Activated naive CD8-positive, alpha-beta T cell treated with anti-CD3 and anti-CD28 coated beads for 36 hours (primary cell): Measurements from ENCODE around the gene SNRPA1. TPM values are rescaled to one million over a fixed set of nuclear protein-coding genes. Genes with fewer than 3 reads are reported as not detected.

Source experiments
- DNase-seq: peaks from one replicate; pipeline ENCODE4 v3.0.0; 2021
- H3K27ac Mint-ChIP-seq: one replicate; pipeline ENCODE4 v1.8.0; 2022; ENCODE audit warnings: mild to moderate bottlenecking, moderate library complexity, mixed read lengths
- H3K27me3 Mint-ChIP-seq: one replicate; pipeline ENCODE4 v1.8.0; 2022; ENCODE audit warnings: mild to moderate bottlenecking, mixed read lengths
- H3K36me3 Mint-ChIP-seq: one replicate; pipeline ENCODE4 v1.8.0; 2021; ENCODE audit warnings: mild to moderate bottlenecking, mixed read lengths
- H3K4me1 Mint-ChIP-seq: one replicate; pipeline ENCODE4 v1.8.0; 2021; ENCODE audit warnings: mixed read lengths
- H3K4me3 Mint-ChIP-seq: one replicate; pipeline ENCODE4 v1.8.0; 2022; ENCODE audit warnings: mild to moderate bottlenecking, moderate library complexity, mixed read lengths
- H3K9me3 Mint-ChIP-seq: one replicate; pipeline ENCODE4 v1.8.0; 2022; ENCODE audit warnings: mixed read lengths
- total RNA-seq, 2 experiments: library from RNA; stranded (reverse); gene quantifications; one replicate each; pipeline ENCODE4 v1.2.3, GENCODE V29; 2021

SNRPA1 gene
- total RNA-seq, 2 experiments from 2014 or later = 219 to 223 TPM

- DNase-seq = no peak
- Mint-ChIP-seq H3K27ac (no peak overlapping the region), H3K4me3 (peak overlapping the region; percentile 53)
Observed at GRCh38 chr15:101248274-101248673, 46.8 kb downstream of the SNRPA1 start.

DNA sequence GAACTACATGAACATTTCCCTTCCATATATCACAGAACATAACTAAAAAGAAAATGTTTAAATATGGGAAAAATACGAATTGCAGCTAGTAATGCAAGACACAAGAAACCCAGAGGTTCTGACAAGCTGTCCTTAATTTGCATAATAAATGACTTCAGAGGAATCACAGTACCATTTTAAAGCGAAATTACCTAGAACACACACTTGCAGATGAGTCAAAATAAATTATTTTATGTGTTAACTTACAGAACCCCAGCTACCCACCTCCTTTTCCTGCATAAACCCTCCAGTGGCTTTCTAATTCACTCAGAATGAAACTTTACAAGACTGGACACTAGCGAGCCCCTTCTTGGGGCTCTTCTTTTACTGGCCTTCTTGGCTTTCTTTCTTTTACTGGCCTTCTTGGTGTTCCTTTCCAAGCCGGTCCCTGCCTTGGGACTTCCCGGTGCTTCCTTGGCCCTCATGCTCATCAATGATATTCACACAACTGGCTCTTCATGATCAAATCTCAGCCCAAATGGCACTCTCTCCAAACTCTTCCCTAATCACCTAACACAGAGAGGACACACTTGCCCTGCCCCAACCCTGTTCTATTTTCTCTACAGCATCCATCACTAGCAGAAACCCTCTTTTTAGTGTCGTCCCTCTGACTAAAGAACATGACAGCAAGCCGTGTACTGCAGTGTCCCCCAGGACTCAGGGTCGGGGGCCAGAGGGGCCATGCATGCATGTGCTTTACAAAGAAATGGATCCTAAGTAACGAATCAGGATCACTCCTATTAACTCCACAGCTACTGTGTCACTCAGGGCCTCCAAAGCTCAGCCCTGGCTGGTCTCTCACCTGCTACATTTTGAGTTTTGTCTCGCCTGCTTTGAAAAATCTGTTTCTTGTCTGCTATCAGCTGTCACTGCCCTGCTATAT lies 48.0 kb downstream of the SNRPA1 start:
- peak overlapping the region; percentile 59 for H3K4me3 Mint-ChIP-seq
- H3K4me1 Mint-ChIP-seq = peaks cover 80% of the 10 kb centered on the region
- DNase-seq = no peak
- peak overlapping the region; percentile 67 for H3K27ac Mint-ChIP-seq
- peaks cover 71% of the 10 kb centered on the region for H3K36me3 Mint-ChIP-seq
- no peaks in the 10 kb centered on the region for H3K9me3 Mint-ChIP-seq
- H3K27me3 Mint-ChIP-seq = no peaks in the 10 kb centered on the region

More at GRCh38 chr15:101248274-101248673, 46.8 kb downstream of the SNRPA1 start:
- H3K36me3 Mint-ChIP-seq = peaks cover 60% of the 10 kb centered on the region
- peaks cover 76% of the 10 kb centered on the region for H3K4me1 Mint-ChIP-seq
- H3K9me3 Mint-ChIP-seq = no peaks in the 10 kb centered on the region
- no peaks in the 10 kb centered on the region for H3K27me3 Mint-ChIP-seq

- no peaks in the 10 kb centered on the region for H3K27me3 Mint-ChIP-seq
- H3K27ac Mint-ChIP-seq = peak overlapping the region; percentile 67
- H3K9me3 Mint-ChIP-seq = no peaks in the 10 kb centered on the region
- peaks cover 73% of the 10 kb centered on the region for H3K36me3 Mint-ChIP-seq
- no peak for DNase-seq
- peaks cover 85% of the 10 kb centered on the region for H3K4me1 Mint-ChIP-seq
- H3K4me3 Mint-ChIP-seq = peak overlapping the region; percentile 24
Observed at GRCh38 chr15:101246391-101246790, 48.7 kb downstream of the SNRPA1 start.

- Mint-ChIP-seq H3K36me3 (peaks cover 70% of the 10 kb centered on the region), H3K4me3 (peak overlapping the region; percentile 27), H3K27ac (peak overlapping the region; percentile 52), H3K27me3 (no peaks in the 10 kb centered on the region), H3K4me1 (peaks cover 85% of the 10 kb centered on the region), H3K9me3 (no peaks in the 10 kb centered on the region)
- DNase-seq = no peak
Observed at GRCh38 chr15:101244889-101245668, 50.0 kb downstream of the SNRPA1 start.

DNA sequence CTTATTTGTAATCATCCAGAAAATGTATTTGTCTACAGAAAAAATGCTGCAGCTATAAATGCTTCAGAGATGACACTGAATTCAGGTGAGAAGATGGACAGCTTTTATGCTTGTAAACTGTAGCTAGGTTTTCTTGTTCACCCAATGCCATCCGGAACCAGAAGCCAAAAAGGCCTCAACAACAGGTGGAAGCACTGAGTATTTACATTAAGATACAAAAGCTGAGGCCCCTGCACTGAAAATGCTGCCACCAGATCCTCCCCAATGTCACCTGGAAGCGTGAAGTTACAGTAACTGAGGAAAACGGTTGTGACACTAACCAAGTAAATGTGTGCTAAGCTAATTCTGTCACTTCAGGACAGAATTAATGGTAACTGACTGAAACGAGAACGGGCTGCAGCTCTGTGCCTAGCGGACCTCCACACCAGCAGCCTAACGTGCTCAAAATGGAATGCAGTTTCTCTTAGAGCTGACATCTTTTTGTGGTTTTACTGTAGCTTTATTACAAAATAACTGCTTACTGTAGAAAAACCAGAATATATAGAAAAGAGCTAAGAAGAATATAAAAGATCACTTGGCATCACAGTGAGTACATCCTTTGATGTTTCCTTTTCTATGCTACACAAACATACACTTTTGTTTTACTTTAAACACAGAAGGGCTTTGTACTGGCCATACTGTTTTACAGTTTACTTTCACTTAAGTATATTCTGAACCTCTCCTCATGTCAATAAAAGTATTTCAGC lies 50.8 kb downstream of the SNRPA1 start:
- peaks cover 85% of the 10 kb centered on the region for H3K4me1 Mint-ChIP-seq
- no peaks in the 10 kb centered on the region for H3K27me3 Mint-ChIP-seq
- peak overlapping the region; percentile 22 for H3K4me3 Mint-ChIP-seq
- H3K9me3 Mint-ChIP-seq = no peaks in the 10 kb centered on the region
- peaks cover 68% of the 10 kb centered on the region for H3K36me3 Mint-ChIP-seq
- DNase-seq = no peak
- peak overlapping the region; percentile 3 for H3K27ac Mint-ChIP-seq

- H3K4me3 Mint-ChIP-seq = peak overlapping the region; percentile 65
- no peaks in the 10 kb centered on the region for H3K27me3 Mint-ChIP-seq
- no peak for DNase-seq
- peak overlapping the region; percentile 78 for H3K27ac Mint-ChIP-seq
- peaks cover 65% of the 10 kb centered on the region for H3K36me3 Mint-ChIP-seq
- H3K4me1 Mint-ChIP-seq = peaks cover 89% of the 10 kb centered on the region
- no peaks in the 10 kb centered on the region for H3K9me3 Mint-ChIP-seq
Observed at GRCh38 chr15:101243420-101243819, 51.6 kb downstream of the SNRPA1 start.

DNA sequence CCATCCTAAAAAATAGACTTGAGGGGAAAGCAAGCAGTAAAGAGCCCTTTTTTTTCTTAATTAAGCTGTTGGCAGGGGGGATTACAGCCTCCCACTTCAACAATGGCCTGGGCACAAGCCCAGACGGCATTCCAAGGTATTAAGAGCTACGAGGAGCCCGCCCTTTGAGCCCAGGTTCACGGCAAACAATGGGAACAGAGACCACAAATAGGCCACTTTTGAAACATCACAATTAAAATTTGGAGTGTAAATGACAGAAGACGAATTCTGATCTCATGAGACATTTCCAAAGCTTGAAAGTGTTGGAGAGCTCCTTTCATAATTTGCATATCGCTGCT lies 52.1 kb downstream of the SNRPA1 start:
- no peaks in the 10 kb centered on the region for H3K27me3 Mint-ChIP-seq
- H3K9me3 Mint-ChIP-seq = no peaks in the 10 kb centered on the region
- H3K4me3 Mint-ChIP-seq = peak overlapping the region; percentile 65
- peaks cover 60% of the 10 kb centered on the region for H3K36me3 Mint-ChIP-seq
- H3K4me1 Mint-ChIP-seq = peaks cover 85% of the 10 kb centered on the region
- no peak for DNase-seq
- H3K27ac Mint-ChIP-seq = peak overlapping the region; percentile 78

- Mint-ChIP-seq H3K27me3 (no peaks in the 10 kb centered on the region), H3K4me3 (peak overlapping the region; percentile 65), H3K36me3 (peaks cover 56% of the 10 kb centered on the region), H3K9me3 (no peaks in the 10 kb centered on the region), H3K27ac (peak overlapping the region; percentile 77), H3K4me1 (peaks cover 80% of the 10 kb centered on the region)
- DNase-seq = peak; percentile 60
Observed at GRCh38 chr15:101242160-101242998, 52.7 kb downstream of the SNRPA1 start.

DNA sequence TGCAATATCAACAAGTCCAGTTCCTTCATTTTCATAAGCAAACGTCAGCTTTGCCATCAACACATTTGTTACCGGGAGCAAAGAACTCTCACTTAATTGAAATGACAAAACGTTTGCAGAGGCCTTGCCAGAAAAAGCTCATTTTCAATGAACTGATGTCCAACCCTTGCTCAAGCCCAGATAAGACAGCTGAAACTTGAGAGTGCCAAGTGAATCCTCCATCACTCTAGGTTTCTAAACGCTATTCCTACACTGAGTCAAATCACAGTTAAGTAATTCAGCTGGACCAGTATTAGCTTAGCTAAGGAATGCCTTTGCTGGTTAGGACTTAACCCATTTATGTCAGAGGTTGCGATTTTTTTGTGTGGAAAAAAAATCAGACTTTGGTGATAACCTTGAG lies 54.7 kb downstream of the SNRPA1 start:
- Mint-ChIP-seq H3K36me3 (peaks cover 51% of the 10 kb centered on the region), H3K4me3 (no peak overlapping the region), H3K27me3 (no peaks in the 10 kb centered on the region)

DNA sequence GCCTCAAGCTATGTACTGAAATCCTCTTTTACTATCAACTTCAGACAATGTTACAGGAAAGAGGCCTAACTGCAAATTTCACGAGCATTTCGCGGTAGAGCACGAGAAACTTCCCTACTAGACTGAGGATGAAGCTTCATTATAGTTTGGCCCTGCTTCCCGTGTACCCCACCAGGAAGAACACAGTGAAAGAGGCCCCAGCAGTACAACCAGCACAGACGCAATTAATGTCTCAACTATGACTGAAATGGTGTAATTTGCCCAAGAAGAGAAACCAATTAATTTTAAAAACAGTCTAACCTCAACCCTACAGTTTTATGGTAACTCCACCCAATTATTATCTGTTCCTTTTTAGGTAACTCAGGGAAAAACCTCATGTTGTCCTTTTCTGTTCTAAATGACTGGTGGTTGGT lies 55.3 kb downstream of the SNRPA1 start:
- Mint-ChIP-seq H3K4me3 (peak overlapping the region; percentile 40), H3K9me3 (no peaks in the 10 kb centered on the region), H3K27me3 (no peaks in the 10 kb centered on the region), H3K36me3 (peaks cover 53% of the 10 kb centered on the region), H3K4me1 (peaks cover 65% of the 10 kb centered on the region), H3K27ac (peak overlapping the region; percentile 71)
- no peak for DNase-seq

More for the DNA sequence above, 54.7 kb downstream of the SNRPA1 start:
- Mint-ChIP-seq H3K9me3 (no peaks in the 10 kb centered on the region), H3K4me1 (peaks cover 71% of the 10 kb centered on the region), H3K27ac (no peak overlapping the region)
- no peak for DNase-seq

DNA sequence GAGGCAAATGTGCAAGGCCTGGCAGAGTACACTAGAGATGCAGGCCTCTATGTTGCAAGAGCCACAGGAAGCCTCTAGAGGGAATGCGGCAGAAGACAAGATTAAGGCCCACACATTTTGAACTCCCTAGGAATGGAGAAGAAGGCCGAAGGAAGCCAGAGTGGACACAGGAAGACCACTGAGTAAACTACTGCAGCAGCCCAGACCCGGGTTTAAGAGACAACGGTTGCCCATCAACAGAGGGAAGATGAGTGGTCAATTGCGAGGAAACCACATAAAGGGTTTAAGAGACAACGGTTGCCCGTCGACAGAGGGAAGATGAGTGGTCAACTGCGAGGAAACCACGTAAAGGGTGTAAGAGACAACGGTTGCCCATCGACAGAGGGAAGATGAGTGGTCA lies 57.8 kb downstream of the SNRPA1 start:
- Mint-ChIP-seq H3K4me1 (peaks cover 56% of the 10 kb centered on the region), H3K27ac (no peak overlapping the region), H3K9me3 (no peaks in the 10 kb centered on the region), H3K4me3 (no peak overlapping the region), H3K36me3 (peaks cover 58% of the 10 kb centered on the region), H3K27me3 (no peaks in the 10 kb centered on the region)
- DNase-seq = no peak

DNA sequence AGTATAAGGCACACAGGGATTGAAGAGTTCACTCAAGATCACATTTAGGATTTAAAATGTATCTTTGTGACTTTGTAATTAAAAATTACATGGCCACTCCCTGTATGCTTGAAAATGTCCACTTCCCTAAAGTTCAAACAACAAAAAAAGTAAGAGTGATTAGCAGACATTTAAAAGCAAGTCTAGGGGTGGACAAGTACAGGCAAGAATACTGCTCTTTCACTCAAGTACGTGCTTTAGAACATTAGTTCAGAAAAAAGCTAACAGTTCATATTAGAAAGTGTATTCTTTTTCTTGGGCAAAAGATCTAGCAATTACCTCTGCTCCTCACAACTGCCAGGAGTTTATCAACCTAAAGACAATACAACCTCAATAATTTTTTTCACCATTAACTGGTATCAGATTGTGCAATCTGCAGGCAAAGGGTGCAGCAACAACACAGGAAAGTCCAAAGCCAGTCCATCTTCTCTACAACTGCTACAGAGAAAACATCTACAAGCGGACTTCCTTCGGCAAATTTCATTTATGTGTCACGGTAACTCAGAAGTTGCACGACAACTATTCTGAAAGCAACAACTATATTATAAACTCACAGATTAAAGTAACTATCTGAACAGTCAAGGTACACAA lies 61.3 kb downstream of the SNRPA1 start:
- peaks cover 6% of the 10 kb centered on the region for H3K9me3 Mint-ChIP-seq
- no peaks in the 10 kb centered on the region for H3K27me3 Mint-ChIP-seq
- no peak overlapping the region for H3K27ac Mint-ChIP-seq
- DNase-seq = no peak
- H3K4me3 Mint-ChIP-seq = no peak overlapping the region
- H3K4me1 Mint-ChIP-seq = peaks cover 38% of the 10 kb centered on the region
- H3K36me3 Mint-ChIP-seq = peaks cover 67% of the 10 kb centered on the region

GRCh38 chr15:101232677-101233076 lies 62.4 kb downstream of the SNRPA1 start:
- no peak for DNase-seq
- Mint-ChIP-seq H3K27ac (no peak overlapping the region), H3K36me3 (peaks cover 77% of the 10 kb centered on the region), H3K9me3 (peaks cover 13% of the 10 kb centered on the region), H3K4me3 (no peak overlapping the region), H3K4me1 (peaks cover 43% of the 10 kb centered on the region), H3K27me3 (no peaks in the 10 kb centered on the region)
